Gastroesophageal sphincter (tissue), 4 donors: Measurements from ENCODE around the gene GAS2L3. TPM values are rescaled to one million over a fixed set of nuclear protein-coding genes. Genes with fewer than 3 reads are reported as not detected.

Experiments
- ATAC-seq: fragments of 150-250 bp; one replicate; pipeline ENCODE4 v1.9.1; 2016; ENCODE audit warnings: mild to moderate bottlenecking, moderate library complexity
- H3K27ac ChIP-seq, 4 donors: fragments of 200-600 bp; sonication (generic) in 3 of 4; 1 replicate in 3 of 4; 2 replicates in 1 of 4; pipeline ENCODE4 v1.5.1; 2016 to 2019
- H3K27me3 ChIP-seq: fragments of 200-600 bp; sonication (generic); one replicate; pipeline ENCODE4 v1.5.1; 2019
- H3K36me3 ChIP-seq, 2 donors: fragments of 200-600 bp; sonication (generic); one replicate each; pipeline ENCODE4 v1.5.1; 2019; ENCODE audit warnings: control low read depth in 1 of 2
- H3K4me1 ChIP-seq, 3 donors: fragments of 200-600 bp; sonication (generic); 1 replicate in 2 of 3; 2 replicates in 1 of 3; pipeline ENCODE4 v1.5.1; 2016 to 2019; ENCODE audit warnings: control low read depth in 2 of 3
- H3K4me3 ChIP-seq, 2 donors: fragments of 200-600 bp; sonication (generic); one replicate each; pipeline ENCODE4 v1.5.1; 2019; ENCODE audit warnings: mild to moderate bottlenecking in 1 of 2, moderate library complexity in 1 of 2
- H3K9me3 ChIP-seq, 3 donors: fragments of 200-600 bp; sonication (generic); one replicate each; pipeline ENCODE4 v1.5.1; 2017 to 2019; ENCODE audit warnings: control low read depth in 2 of 3
- EP300 ChIP-seq: sonication (generic); formaldehyde crosslinking; IDR thresholded peaks from one replicate; pipeline ENCODE4 v1.6.1; 2017; ENCODE audit warnings: antibody characterized with exemption, mild to moderate bottlenecking
- POLR2A ChIP-seq, 2 donors: fragments of 450-650 bp; IDR thresholded peaks; one replicate each; pipeline ENCODE4 v1.6.1; 2017; ENCODE audit warnings: antibody characterized with exemption in 2 of 2, mild to moderate bottlenecking in 2 of 2, moderate library complexity in 1 of 2
- POLR2AphosphoS5 ChIP-seq: sonication (generic); formaldehyde crosslinking; IDR thresholded peaks from one replicate; pipeline ENCODE4 v1.6.1; 2017; ENCODE audit warnings: antibody characterized with exemption
- WGBS, 2 donors: methylation state at CpG; one replicate each; pipeline ENCODE4 v1.1.5; 2018; ENCODE audit warnings: low coverage in 1 of 2; 5-methylcytosine and 5-hydroxymethylcytosine counted together
- total RNA-seq, 4 donors: library from RNA; depleted of rRNA; stranded (reverse); fragments of >200 nt; gene quantifications; one replicate each; pipeline ENCODE4 v1.1.0, GENCODE V29; 2016
- TF ChIP-seq, protein P1 (sequence below), 4 experiments: fragments of 200-600 bp in 2 of 4; fragments of 450-650 bp in 2 of 4; sonication (generic) in 1 of 4; IDR thresholded peaks; one replicate each; pipeline ENCODE4 v1.5.1; 2017 to 2019; ENCODE audit warnings: antibody characterized with exemption in 4 of 4, mild to moderate bottlenecking in 2 of 4, moderate library complexity in 2 of 4

GAS2L3 gene
- total RNA-seq = 1 to 10 TPM; 2.5 to 6.5 (median 3.6) TPM

GRCh38 chr12:100573292-100574186 lies at the start of gene GAS2L3:
TSS of gene GAS2L3 (plus strand) at chr12:100573684. CDS start at chr12:100594905, 21,221 bp downstream.
- Histone ChIP-seq H3K36me3 (no peaks in the 10 kb centered on the region), H3K27me3 (peaks cover 1% of the 10 kb centered on the region), H3K4me3 (peak within 1 kb of the TSS; percentile 51 to 69), H3K27ac (peak within 1 kb of the TSS in 3 of 4 donors; percentile 68 to 79 (median 76)), H3K9me3 (no peaks in the 10 kb centered on the region), H3K4me1 (peaks cover 0 to 18% (median 10%) of the 10 kb centered on the region in 3 donors)
- ATAC-seq = peak; percentile 98
- no CpG with 5 or more reads among the region's 70 CpGs for WGBS, 2 donors
- no peak for TF ChIP-seq EP300
- TF ChIP-seq POLR2AphosphoS5 = peak; percentile 46
- TF ChIP-seq POLR2A (IDR thresholded peaks at IDR 0.05) = peak; percentile 35 to 44
- TF ChIP-seq, protein P1, sequence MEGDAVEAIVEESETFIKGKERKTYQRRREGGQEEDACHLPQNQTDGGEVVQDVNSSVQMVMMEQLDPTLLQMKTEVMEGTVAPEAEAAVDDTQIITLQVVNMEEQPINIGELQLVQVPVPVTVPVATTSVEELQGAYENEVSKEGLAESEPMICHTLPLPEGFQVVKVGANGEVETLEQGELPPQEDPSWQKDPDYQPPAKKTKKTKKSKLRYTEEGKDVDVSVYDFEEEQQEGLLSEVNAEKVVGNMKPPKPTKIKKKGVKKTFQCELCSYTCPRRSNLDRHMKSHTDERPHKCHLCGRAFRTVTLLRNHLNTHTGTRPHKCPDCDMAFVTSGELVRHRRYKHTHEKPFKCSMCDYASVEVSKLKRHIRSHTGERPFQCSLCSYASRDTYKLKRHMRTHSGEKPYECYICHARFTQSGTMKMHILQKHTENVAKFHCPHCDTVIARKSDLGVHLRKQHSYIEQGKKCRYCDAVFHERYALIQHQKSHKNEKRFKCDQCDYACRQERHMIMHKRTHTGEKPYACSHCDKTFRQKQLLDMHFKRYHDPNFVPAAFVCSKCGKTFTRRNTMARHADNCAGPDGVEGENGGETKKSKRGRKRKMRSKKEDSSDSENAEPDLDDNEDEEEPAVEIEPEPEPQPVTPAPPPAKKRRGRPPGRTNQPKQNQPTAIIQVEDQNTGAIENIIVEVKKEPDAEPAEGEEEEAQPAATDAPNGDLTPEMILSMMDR (IDR thresholded peaks at IDR 0.05) = no peak

DNA sequence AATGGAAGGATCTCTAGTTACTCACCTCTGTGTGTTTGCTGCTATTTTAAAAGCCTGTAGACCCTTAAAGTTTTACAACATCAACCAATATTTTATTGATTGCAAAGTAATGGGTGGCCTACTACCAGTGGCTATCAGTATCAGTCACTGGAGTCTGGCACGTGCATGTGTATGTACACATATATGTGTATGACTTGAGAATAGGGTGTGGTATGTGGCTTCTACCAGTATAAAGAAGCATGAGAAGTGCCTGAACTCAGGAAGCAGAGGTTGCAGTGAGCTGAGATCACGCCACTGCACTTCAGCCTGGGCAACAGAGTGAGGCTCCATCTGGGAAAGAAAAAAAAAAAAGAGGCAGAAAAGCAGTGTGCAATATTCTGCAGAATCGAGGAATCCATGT lies 45.5 kb upstream of the GAS2L3 start:
- Histone ChIP-seq H3K4me1 (no peaks in the 10 kb centered on the region), H3K27ac (no peak overlapping the region), H3K4me3 (no peak overlapping the region), H3K36me3 (no peaks in the 10 kb centered on the region), H3K9me3 (no peaks in the 10 kb centered on the region), H3K27me3 (no peaks in the 10 kb centered on the region)
- WGBS, 2 donors = 75 to 100% methylated on average over 2 to 3 of the region's 3 CpGs
- ATAC-seq = no peak
- TF ChIP-seq POLR2AphosphoS5 (no peak), POLR2A (IDR thresholded peaks at IDR 0.05) (no peak), EP300 (no peak)
- TF ChIP-seq, protein P1 (IDR thresholded peaks at IDR 0.05) = no peak

DNA sequence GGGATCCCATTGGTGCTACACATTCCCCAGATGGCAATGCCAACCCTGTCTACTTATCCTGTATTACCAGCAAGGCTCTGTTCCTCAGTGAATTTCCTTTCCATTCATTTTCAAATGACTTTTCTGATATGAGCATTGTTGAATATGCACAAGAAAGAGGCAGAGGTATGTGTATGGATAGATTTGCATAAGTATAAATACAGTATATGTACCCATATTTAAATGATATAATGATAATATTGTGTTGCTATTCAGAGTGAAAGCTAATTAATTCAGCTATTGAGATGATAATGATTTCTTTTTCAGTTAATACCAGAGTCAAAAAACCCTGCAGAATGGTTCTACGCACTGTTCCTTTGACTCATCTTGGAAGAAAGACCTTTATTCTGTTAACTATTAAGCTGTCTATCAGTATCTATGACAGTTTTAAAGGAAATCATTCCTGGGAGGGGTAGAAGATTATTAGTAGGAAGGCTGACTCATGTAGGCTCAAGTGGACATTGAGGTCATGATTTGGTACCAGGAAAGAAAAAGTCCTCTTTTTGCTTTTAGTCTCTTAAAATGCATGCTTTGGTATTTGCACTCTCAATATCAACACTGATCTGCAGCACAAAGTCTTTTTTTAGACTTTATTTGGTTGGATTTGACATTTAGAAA lies 44.9 kb upstream of the GAS2L3 start:
- TF ChIP-seq, protein P1 (IDR thresholded peaks at IDR 0.05) = no peak
- TF ChIP-seq POLR2A (IDR thresholded peaks at IDR 0.05) (no peak), POLR2AphosphoS5 (no peak)
- Histone ChIP-seq H3K9me3 (no peaks in the 10 kb centered on the region), H3K27ac (no peak overlapping the region), H3K4me1 (no peaks in the 10 kb centered on the region), H3K27me3 (no peaks in the 10 kb centered on the region), H3K36me3 (no peaks in the 10 kb centered on the region), H3K4me3 (no peak overlapping the region)
- WGBS, 2 donors = 68 to 88% methylated on average over 1 of the region's 1 CpG
- no peak for ATAC-seq

DNA sequence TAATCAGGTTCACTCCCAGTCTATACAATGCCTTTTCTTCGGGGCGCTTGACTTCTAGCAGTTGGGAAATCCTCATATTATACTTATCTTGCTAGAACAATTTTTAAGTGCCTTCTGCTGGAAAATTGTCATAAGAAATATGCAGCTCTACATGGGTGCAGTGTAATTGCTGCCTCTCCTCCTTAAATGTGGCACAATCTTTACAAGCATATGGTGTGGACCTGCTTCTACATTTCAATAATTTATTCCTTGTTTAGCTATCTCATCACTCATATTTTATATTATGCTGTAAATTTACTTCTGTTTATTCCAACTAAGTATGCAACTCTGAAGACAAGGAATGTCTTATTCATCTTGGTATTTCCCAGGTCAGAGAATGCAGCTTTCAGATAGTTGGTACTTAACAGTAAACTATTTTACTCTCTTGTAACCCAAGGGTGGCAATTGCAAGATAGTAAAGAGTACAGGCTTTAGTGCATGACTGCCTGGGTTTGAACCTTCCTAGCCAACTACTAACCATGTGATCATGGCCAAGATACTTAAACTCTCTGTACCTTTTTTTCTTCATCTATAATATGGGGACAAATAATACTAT lies 43.6 kb upstream of the GAS2L3 start:
- Histone ChIP-seq H3K36me3 (no peaks in the 10 kb centered on the region), H3K27me3 (no peaks in the 10 kb centered on the region), H3K4me3 (no peak overlapping the region), H3K4me1 (no peaks in the 10 kb centered on the region), H3K27ac (no peak overlapping the region), H3K9me3 (no peaks in the 10 kb centered on the region)
- ATAC-seq = no peak
- WGBS, 2 donors = 86 to 94% methylated on average over 2 of the region's 2 CpGs
- TF ChIP-seq, protein P1 (IDR thresholded peaks at IDR 0.05) = no peak
- no peak for TF ChIP-seq EP300
- no peak for TF ChIP-seq POLR2AphosphoS5
- no peak for TF ChIP-seq POLR2A (IDR thresholded peaks at IDR 0.05)
